GM12878 (cell line): Measurements from ENCODE around the gene ADD1. TPM values are rescaled to one million over a fixed set of nuclear protein-coding genes. Genes with fewer than 3 reads are reported as not detected.
A peak's percentile ranks its signal among the peaks of the same experiment; 100 is the strongest.

Experiments
- BHLHE40 ChIP-seq, 2 experiments: fragments of 450-650 bp in 1 of 2; IDR thresholded peaks; 2 replicates each; pipeline ENCODE4 v1.6.1; 2011 to 2017; ENCODE audit warnings: low read depth in 2 of 2, borderline replicate concordance in 1 of 2, improper control_type of control experiment in 1 of 2, low read length in 1 of 2, mild to moderate bottlenecking in 1 of 2
- CBFB ChIP-seq: IDR thresholded peaks from 2 replicates; pipeline ENCODE4 v1.6.1; 2016; ENCODE audit warnings: antibody characterized with exemption, low read depth
- CEBPZ ChIP-seq: fragments of 150-350 bp; IDR thresholded peaks from 2 replicates; pipeline ENCODE4 v1.6.1; 2016; ENCODE audit warnings: low read depth, low read length
- CHD4 ChIP-seq: fragments of 200-600 bp; sonication (generic); IDR thresholded peaks from 2 replicates; pipeline ENCODE4 v1.6.1; 2016; ENCODE audit warnings: mild to moderate bottlenecking
- LARP7 ChIP-seq: fragments of 450-650 bp; IDR thresholded peaks from 2 replicates; pipeline ENCODE4 v1.6.1; 2017; ENCODE audit warnings: mild to moderate bottlenecking
- MYC ChIP-seq: IDR thresholded peaks from 2 replicates; pipeline ENCODE4 v1.6.1; 2011; ENCODE audit warnings: mild to moderate bottlenecking, low read length, moderate library complexity, inconsistent platforms; ENCODE audit not compliant: insufficient read depth, insufficient replicate concordance, insufficient read length, severe bottlenecking
- NFIC ChIP-seq: IDR thresholded peaks from 2 replicates; pipeline ENCODE4 v1.6.1; 2012; ENCODE audit warnings: low read depth, mild to moderate bottlenecking, inconsistent platforms, low read length, moderate library complexity
- POLR2A ChIP-seq: IDR thresholded peaks from 2 replicates; pipeline ENCODE4 v1.6.1; 2011; ENCODE audit warnings: low read depth, mild to moderate bottlenecking, low read length
- RB1 ChIP-seq: fragments of 450-650 bp; formaldehyde crosslinking; IDR thresholded peaks from 2 replicates; pipeline ENCODE4 v1.6.1; 2017; ENCODE audit warnings: mild to moderate bottlenecking, borderline replicate concordance
- SIX5 ChIP-seq: IDR thresholded peaks from 2 replicates; pipeline ENCODE4 v1.6.1; 2011; ENCODE audit warnings: mild to moderate bottlenecking, low read depth, low read length, moderate library complexity; ENCODE audit not compliant: severe bottlenecking
- SMAD5 ChIP-seq: IDR thresholded peaks from 2 replicates; pipeline ENCODE4 v1.6.1; 2016; ENCODE audit warnings: antibody characterized with exemption, low read depth
- SPI1 ChIP-seq: IDR thresholded peaks from 2 replicates; pipeline ENCODE4 v1.6.1; 2011; ENCODE audit warnings: low read depth, mild to moderate bottlenecking, low read length, moderate library complexity, borderline replicate concordance; ENCODE audit not compliant: insufficient read depth
- SREBF2 ChIP-seq: IDR thresholded peaks from 2 replicates; pipeline ENCODE4 v1.6.1; 2012; ENCODE audit warnings: mild to moderate bottlenecking, low read length
- SRF ChIP-seq, 2 experiments: IDR thresholded peaks; 2 replicates each; pipeline ENCODE4 v1.6.1; 2011; ENCODE audit warnings: low read depth in 2 of 2, low read length in 2 of 2, mild to moderate bottlenecking in 1 of 2, moderate library complexity in 1 of 2
- TCF7 ChIP-seq: IDR thresholded peaks from 2 replicates; pipeline ENCODE4 v1.6.1; 2014; ENCODE audit warnings: antibody characterized with exemption, borderline replicate concordance
- USF1 ChIP-seq: IDR thresholded peaks from 2 replicates; pipeline ENCODE4 v1.6.1; 2011; ENCODE audit warnings: borderline replicate concordance, low read depth, mild to moderate bottlenecking, moderate library complexity, mixed read lengths, low read length; ENCODE audit not compliant: insufficient read depth; ENCODE audit errors: extremely low read length
- ZBTB11 ChIP-seq: fragments of 450-650 bp; formaldehyde crosslinking; IDR thresholded peaks from 2 replicates; pipeline ENCODE4 v1.5.0; 2022; ENCODE audit warnings: mild to moderate bottlenecking, missing genetic modification characterization
- ZNF687 ChIP-seq: fragments of 450-650 bp; IDR thresholded peaks from 2 replicates; pipeline ENCODE4 v1.6.1; 2017; ENCODE audit warnings: mild to moderate bottlenecking, moderate library complexity
- polyA plus RNA-seq, 11 experiments: library from polyadenylated mRNA; depleted of rRNA in 4 of 11; unstranded in 6 of 11; stranded (reverse) in 5 of 11; fragments of >200 nt; fragmentation: Nextera tagmentation in 4 of 11; fragmentation: Illumina TruSeq in 1 of 11; extraction: Ambion mirVana in 4 of 11; extraction: Trizol in 1 of 11; gene quantifications; 1 replicate in 1 of 11; 2 replicates in 10 of 11; pipeline versions ENCODE4 v1.2.1 to v1.2.3, GENCODE V29; 2011 to 2016; ENCODE audit warnings: inconsistent platforms in 2 of 11, missing spikeins in 2 of 11, low read depth in 1 of 11
- total RNA-seq, 4 experiments: library from RNA; depleted of rRNA in 3 of 4; stranded (reverse); fragments of >200 nt in 3 of 4; fragmentation: Illumina TruSeq in 1 of 4; extraction: Trizol in 1 of 4; gene quantifications; 2 replicates each; pipeline versions ENCODE4 v1.2.1 to v1.2.3, GENCODE V29; 2013 to 2021

Gene ADD1
- total and polyA plus RNA-seq, 10 of the 15 experiments (the other 5 are each of a cell fraction or from before 2014, with no cell fraction given) = 21.6 to 182 (median 105) TPM

- no peak for TF ChIP-seq ZBTB11 (CRISPR knock-in tag)
- TF ChIP-seq MYC = no peak
- no peak for TF ChIP-seq POLR2A
- peak; percentile 90 for TF ChIP-seq CBFB
- no peak; the same call in 1 of the 2 replicates for TF ChIP-seq SMAD5
- TF ChIP-seq SIX5 = no peak
- no peak for TF ChIP-seq TCF7
- peak; percentile 7 to 69; a peak in 1 of 4 replicates for TF ChIP-seq BHLHE40 (IDR thresholded peaks at IDR 0.05; ENCODE audit: borderline replicate concordance in 1 of 2, low read depth in 2 of 2, low read length in 1 of 2)
- peak; percentile 68 for TF ChIP-seq LARP7
- TF ChIP-seq SREBF2 = no peak
- no peak for TF ChIP-seq USF1
- no peak for TF ChIP-seq CEBPZ
- no peak for TF ChIP-seq SRF (IDR thresholded peaks at IDR 0.05; ENCODE audit: low read depth in 2 of 2, low read length in 2 of 2)
- TF ChIP-seq NFIC = no peak
- peak; percentile 24; the same call in 1 of the 2 replicates for TF ChIP-seq RB1
- peak; percentile 28; the same call in 1 of the 2 replicates for TF ChIP-seq SPI1
- TF ChIP-seq CHD4 = no peak
- peak; percentile 68 for TF ChIP-seq ZNF687
Measured at GRCh38 chr4:2937146-2937857, 93.7 kb downstream of the ADD1 start (continued).
